Measurements from ENCODE around the gene ABCC4. TPM values are rescaled to one million over a fixed set of nuclear protein-coding genes. Genes with fewer than 3 reads are reported as not detected.

ABCC4 gene
- total and polyA plus RNA-seq, 8 donors, result 1.5 to 87.2 (median 29.7) TPM

DNA sequence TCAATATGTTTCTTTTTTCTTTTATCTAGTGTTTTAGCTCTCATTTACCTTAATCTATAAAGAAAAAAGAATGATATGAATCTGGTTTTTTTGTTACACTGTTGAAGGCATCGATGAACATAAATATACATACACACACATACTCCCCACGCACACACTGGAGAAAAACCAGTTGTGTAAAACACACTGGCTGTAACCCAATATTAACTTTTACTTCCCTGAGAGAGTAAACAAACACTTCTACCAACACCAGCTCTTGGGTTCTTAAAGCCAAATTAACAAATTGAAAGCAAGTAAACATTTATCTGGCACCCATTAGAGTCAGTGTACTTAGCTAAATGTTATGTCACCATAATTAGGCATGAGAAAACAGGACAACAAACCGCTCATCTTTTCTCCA is 145.7 kb downstream of the ABCC4 start:
- Histone ChIP-seq H3K27me3 (no peaks in the 10 kb centered on the region), H3K9me3 (no peaks in the 10 kb centered on the region), H3K36me3 (peaks cover 0 to 12% (median 0%) of the 10 kb centered on the region in 4 donors), H3K27ac (peak overlapping the region in 1 of 5 donors; percentile 10), H3K4me3 (no peak overlapping the region), H3K4me1 (peaks cover 4 to 24% (median 7%) of the 10 kb centered on the region in 4 donors)
- DNase-seq, result no peak
- TF ChIP-seq, protein P1, sequence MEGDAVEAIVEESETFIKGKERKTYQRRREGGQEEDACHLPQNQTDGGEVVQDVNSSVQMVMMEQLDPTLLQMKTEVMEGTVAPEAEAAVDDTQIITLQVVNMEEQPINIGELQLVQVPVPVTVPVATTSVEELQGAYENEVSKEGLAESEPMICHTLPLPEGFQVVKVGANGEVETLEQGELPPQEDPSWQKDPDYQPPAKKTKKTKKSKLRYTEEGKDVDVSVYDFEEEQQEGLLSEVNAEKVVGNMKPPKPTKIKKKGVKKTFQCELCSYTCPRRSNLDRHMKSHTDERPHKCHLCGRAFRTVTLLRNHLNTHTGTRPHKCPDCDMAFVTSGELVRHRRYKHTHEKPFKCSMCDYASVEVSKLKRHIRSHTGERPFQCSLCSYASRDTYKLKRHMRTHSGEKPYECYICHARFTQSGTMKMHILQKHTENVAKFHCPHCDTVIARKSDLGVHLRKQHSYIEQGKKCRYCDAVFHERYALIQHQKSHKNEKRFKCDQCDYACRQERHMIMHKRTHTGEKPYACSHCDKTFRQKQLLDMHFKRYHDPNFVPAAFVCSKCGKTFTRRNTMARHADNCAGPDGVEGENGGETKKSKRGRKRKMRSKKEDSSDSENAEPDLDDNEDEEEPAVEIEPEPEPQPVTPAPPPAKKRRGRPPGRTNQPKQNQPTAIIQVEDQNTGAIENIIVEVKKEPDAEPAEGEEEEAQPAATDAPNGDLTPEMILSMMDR (IDR thresholded peaks at IDR 0.05), result no peak
- TF ChIP-seq EP300 (IDR thresholded peaks at IDR 0.05) (no peak), POLR2AphosphoS5 (IDR thresholded peaks at IDR 0.05) (no peak), POLR2A (IDR thresholded peaks at IDR 0.05) (no peak)
- whole genome bisulfite sequencing, 5 donors, result 20 to 46% (median 44%) methylated on average over 3 of the region's 3 CpGs
- intact Hi-C loops (cut with DNase I; ENCODE audit: low total_unique reads), result loop anchor here (5.0 kb wide), 1 partner anchor 478 kb away; no protein-coding TSS in a partner anchor

DNA sequence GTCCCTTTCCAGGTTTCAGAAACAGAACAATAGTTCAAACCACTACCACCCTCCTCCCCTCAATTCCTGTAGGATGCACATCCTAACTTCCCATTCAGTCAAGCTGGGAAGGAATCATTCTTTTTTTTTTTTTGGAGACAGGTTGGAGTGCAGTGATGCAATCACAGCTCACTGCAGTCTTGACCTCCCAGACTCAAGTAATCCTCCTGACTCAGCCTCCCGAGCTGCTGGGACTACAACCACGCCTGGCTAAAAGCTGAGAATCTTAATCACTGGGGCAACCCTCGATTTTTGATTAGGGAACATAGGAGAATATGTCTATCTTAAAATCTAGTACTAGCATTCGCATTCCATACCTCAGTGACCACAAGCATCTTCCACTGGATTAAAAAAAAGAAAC is 146.2 kb downstream of the ABCC4 start:
- TF ChIP-seq, protein P1 (IDR thresholded peaks at IDR 0.05), result no peak
- TF ChIP-seq POLR2A (IDR thresholded peaks at IDR 0.05) (no peak), EP300 (IDR thresholded peaks at IDR 0.05) (no peak), POLR2AphosphoS5 (IDR thresholded peaks at IDR 0.05) (no peak)
- no peak for DNase-seq
- no peak overlapping the region for H3K4me3 ChIP-seq
- 48 to 82% (median 64%) methylated on average over 4 of the region's 4 CpGs for WGBS, 5 donors
- H3K4me1 ChIP-seq, result peaks cover 4 to 27% (median 7%) of the 10 kb centered on the region in 4 donors
- H3K27me3 ChIP-seq, result no peaks in the 10 kb centered on the region
- H3K27ac ChIP-seq, result peak overlapping the region in 2 of 5 donors; percentile 38 to 52
- intact Hi-C loops (cut with DNase I; ENCODE audit: low total_unique reads), result loop anchor here (5.0 kb wide), 1 partner anchor 478 kb away; no protein-coding TSS in a partner anchor
- H3K36me3 ChIP-seq, result peaks cover 0 to 9% (median 0%) of the 10 kb centered on the region in 4 donors
- no peaks in the 10 kb centered on the region for H3K9me3 ChIP-seq

DNA sequence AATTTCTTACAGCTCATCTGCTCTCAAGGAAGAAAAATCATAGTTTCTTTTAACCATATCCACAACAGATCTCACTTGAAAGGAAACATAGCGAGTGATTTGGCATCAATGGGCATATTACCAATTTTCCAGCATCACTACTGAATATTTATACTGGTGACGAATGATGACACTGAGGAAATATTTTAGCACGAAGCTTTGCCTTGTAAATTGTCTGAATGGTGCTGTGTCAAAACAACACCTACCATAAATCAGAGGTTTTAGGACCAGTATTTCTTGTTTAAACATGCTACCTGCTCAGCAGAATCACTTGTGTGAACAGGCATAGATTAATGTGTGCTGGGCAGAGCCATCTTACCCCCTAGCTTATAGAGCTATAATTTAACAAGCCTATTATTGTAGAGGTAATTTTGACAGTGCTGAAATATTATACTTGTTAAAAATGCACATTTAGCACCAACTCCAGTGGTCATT is 146.8 kb downstream of the ABCC4 start:
- Histone ChIP-seq H3K27ac (peak overlapping the region in 3 of 5 donors; percentile 11 to 48 (median 38)), H3K9me3 (no peaks in the 10 kb centered on the region), H3K4me1 (peaks cover 4 to 33% (median 7%) of the 10 kb centered on the region in 4 donors), H3K4me3 (no peak overlapping the region), H3K36me3 (peaks cover 0 to 2% (median 0%) of the 10 kb centered on the region in 4 donors), H3K27me3 (no peaks in the 10 kb centered on the region)
- intact Hi-C loops (cut with DNase I; ENCODE audit: low total_unique reads), result no loop called here
- 29 to 58% (median 35%) methylated on average over 3 of the region's 3 CpGs for WGBS, 5 donors
- peak in 1 of 2 donors; percentile 40 for DNase-seq
- no peak for TF ChIP-seq POLR2A (IDR thresholded peaks at IDR 0.05)
- no peak for TF ChIP-seq POLR2AphosphoS5 (IDR thresholded peaks at IDR 0.05)
- TF ChIP-seq EP300 (IDR thresholded peaks at IDR 0.05), result no peak
- TF ChIP-seq, protein P1 (IDR thresholded peaks at IDR 0.05), result no peak

DNA sequence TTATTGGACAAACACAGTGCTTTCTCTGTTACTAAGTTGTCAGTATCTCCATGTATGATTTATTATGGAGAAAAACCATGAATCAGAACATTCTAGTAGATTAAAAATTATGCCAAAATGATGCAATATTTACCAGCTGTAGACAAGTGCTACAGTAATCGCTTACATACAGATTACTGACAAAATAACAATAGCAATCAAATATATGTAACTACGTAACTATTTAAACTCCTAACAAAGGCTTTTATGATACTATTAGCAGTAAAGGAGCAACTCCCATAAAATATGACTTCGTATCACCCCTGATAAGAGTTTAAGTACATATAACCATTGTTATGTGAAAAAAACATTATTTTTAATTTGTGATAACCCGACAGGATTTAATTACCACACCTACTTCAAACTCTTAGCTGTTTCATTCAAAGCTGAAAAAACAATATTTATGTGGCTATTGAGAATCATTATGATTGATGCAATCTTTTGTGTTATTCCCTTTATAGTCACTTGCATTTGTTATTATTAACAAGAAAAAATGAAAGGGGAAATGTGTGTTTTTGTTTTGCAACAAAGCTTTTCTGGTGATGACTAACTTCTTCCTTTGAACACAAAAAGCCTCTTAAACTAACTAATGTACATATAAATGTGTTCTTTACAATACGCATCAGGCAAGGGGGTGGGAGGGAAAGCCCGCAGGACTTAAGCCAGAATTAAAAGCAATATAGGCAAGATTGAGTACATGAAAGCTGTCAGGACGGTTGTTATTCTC is 147.4 kb downstream of the ABCC4 start:
- peaks cover 4 to 36% (median 7%) of the 10 kb centered on the region in 4 donors for H3K4me1 ChIP-seq
- no peaks in the 10 kb centered on the region for H3K36me3 ChIP-seq
- no peak overlapping the region for H3K4me3 ChIP-seq
- 24 to 44% (median 42%) methylated on average over 7 of the region's 7 CpGs for WGBS, 5 donors
- H3K27ac ChIP-seq, result peak overlapping the region in 3 of 5 donors; percentile 11 to 48 (median 38)
- no peaks in the 10 kb centered on the region for H3K27me3 ChIP-seq
- DNase-seq, result peak in 1 of 2 donors; percentile 32
- intact Hi-C loops (cut with DNase I; ENCODE audit: low total_unique reads), result no loop called here
- TF ChIP-seq POLR2AphosphoS5 (IDR thresholded peaks at IDR 0.05) (no peak), EP300 (IDR thresholded peaks at IDR 0.05) (no peak), POLR2A (IDR thresholded peaks at IDR 0.05) (no peak)
- TF ChIP-seq, protein P1 (IDR thresholded peaks at IDR 0.05), result no peak
- H3K9me3 ChIP-seq, result no peaks in the 10 kb centered on the region

Measured in stomach (tissue), 9 donors.